SIG-M5 (cell line): ENCODE measurements around the gene UPP1.

Experiments
- DNase-seq: peaks from one replicate; lab custom pipeline; 2025; lab: John Stamatoyannopoulos, UW

Gene UPP1

DNA sequence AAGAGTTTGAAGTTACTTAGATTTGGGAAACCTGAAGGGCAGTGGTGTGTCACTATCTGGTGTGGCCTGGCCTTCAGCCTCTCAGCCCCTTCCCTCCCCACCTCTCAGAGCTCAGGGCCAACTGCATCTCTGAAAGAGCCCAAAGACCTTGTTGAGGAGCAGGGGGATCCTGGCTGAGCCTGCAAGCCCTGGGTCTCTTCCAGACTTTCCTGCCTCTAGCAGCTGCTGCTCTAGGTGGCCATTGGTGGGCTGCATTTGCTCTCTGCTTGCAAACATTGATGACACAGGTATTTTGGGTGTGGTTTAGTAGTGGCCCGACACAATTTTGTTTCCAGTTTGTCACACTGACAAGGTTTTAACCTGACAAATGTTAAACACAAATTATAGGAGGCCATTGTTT lies 3.1 kb upstream of the UPP1 start:
- DNase-seq = no peak

DNA sequence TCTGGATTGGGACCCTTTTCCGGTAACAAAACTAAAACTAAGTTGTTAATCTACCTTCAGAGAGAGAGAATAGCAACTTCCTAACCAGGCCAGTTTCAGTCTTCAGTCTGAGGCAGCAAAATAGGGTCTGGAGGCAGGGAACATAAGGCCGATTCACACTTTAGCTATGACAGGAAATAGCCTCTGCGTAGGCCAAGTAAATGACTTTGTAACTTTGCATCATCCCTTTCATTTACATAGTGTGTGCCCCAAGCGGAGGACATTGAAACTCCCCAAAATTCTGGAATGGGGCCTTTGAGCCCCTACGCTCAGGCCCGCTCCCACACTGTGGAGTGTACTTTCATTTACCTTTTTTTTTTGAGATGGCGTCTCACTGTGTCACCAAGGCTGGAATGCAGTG lies 1.7 kb upstream of the UPP1 start:
- no peak for DNase-seq

DNA sequence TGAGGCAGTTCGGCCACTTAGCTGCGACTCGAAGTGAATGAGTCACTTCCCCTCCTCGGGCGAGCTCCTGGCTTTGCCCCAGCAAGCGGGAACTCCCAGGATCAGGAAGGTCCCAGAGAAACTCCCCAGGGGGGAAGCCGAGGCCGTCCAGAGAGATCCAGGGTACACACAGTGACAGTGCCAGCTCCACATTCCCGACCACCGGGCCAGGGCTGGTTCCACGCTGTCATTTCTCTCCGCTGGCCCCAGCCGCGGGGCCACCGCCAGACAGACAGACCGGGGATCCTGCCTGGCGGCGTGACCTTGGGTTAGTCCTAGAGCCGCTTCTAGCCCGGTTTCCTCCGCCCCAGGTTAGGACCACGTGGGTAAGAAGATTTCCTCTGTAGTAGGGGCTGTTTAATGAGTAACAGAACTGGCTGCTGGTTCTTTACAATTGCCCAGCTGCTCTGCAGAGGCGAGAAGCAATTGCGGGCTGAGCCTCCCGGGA lies 463 bp upstream of the UPP1 start:
- peak; percentile 53 for DNase-seq

- no peak for DNase-seq
Measured at GRCh38 chr7:48090095-48090805, 1.2 kb downstream of the UPP1 start.

- no peak for DNase-seq
Measured at GRCh38 chr7:48091506-48092433, 2.7 kb downstream of the UPP1 start.

DNA sequence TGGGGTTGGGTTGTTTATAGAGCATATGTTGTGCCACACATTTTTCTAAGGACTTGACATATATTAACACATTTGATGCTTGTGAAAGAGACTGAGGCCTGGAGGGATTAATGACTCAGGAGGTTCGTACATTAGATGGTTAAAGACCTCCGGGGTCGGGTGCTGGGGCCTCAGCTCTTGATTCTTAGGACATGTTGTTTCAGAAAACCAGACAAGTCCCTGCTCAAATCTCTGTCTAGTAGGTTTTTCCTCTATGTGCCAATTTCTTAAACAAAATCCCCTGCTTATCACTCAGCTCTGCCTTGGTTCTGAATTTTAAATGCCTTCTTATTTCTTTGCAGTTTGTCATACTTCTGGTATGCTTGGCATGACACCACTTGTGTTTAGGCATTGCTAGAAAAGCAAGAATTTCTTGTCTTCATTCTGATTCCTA lies 5.8 kb downstream of the UPP1 start:
- no peak for DNase-seq

- no peak for DNase-seq
Measured at GRCh38 chr7:48096273-48096672, 7.2 kb downstream of the UPP1 start.

DNA sequence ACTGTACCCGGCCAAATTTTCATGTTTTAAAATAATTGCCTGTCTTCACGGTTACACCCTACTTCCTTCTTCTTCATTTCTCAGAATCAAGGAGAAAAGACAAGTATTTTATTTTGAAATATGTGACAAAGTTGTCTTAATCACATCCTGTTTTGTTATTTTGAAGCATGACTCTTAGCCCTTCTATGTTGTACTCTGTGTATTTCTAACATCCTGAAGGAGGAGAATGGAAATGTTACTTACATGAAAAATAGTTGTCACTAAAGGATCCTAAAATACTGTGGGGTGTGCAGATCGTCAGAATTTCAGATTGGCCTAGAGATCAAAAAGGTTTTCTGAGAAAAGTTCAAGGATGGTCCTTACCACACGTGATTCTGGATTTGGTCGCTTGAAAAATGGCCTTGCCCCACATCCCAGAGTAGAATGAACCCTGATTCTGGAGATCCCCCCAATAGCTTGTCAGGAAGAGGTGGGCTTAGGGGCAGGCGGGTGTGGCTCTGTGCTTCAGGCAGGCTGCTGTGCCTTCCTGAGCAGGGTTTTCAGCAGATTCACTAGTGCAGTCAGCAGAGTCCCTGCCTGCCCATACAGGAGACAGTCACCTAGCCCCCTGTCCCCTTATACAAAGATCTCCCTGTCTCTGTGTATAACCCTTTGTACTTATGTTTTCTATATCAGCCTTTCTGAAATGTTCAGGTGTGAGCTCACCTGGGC lies 8.6 kb downstream of the UPP1 start:
- DNase-seq = no peak

DNA sequence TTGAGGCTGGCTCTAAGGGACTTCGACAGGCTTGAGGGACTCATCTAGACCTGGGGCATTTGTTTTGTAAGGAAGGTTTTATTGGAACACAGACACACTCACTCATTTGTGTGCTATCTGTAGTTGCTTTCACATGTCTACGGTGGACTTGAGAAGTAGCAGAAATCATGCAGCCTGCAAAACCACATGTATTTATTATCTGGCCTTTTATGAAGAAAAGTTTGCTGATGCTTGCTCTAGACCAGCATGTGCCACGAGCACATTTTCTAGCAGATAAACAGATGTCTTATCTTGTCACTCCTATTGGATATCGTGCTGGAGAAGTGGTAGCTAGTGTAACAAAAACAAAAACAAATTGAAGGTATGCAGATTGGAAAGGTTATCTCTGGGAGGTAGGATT lies 9.8 kb downstream of the UPP1 start:
- no peak for DNase-seq

- DNase-seq = no peak
Measured at GRCh38 chr7:48099781-48100180, 10.7 kb downstream of the UPP1 start.

DNA sequence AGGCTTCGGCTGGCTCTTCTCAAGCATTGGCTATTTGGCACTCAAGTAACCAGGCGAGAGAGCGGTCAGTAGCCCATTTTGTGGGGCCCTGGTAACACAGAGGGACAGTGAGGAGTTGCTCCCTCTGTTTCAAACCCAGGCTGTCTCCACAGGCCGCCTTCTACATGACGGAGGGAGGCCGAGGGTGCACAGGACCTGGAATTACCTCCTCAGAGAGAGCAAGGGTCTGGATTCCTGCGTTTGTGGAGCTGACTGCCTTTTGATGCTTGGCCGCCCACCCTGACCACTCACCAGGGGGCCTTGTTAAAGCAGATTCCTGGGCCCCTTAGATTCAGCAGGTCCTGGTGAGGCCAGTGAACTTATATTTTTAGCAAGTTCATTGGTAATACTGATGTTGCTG lies 12.3 kb downstream of the UPP1 start:
- DNase-seq = no peak

GRCh38 chr7:48101968-48102367 lies 12.9 kb downstream of the UPP1 start:
- no peak for DNase-seq

- DNase-seq = no peak
Measured at GRCh38 chr7:48102530-48102929, 13.5 kb downstream of the UPP1 start.

GRCh38 chr7:48105045-48105444 lies 16.0 kb downstream of the UPP1 start:
- DNase-seq = no peak

GRCh38 chr7:48106906-48107659 lies 18.0 kb downstream of the UPP1 start:
- no peak for DNase-seq

GRCh38 chr7:48107926-48108472 lies 18.9 kb downstream of the UPP1 start:
- no peak for DNase-seq

- DNase-seq = no peak
Measured at GRCh38 chr7:48108959-48109847, 20.1 kb downstream of the UPP1 start.

DNA sequence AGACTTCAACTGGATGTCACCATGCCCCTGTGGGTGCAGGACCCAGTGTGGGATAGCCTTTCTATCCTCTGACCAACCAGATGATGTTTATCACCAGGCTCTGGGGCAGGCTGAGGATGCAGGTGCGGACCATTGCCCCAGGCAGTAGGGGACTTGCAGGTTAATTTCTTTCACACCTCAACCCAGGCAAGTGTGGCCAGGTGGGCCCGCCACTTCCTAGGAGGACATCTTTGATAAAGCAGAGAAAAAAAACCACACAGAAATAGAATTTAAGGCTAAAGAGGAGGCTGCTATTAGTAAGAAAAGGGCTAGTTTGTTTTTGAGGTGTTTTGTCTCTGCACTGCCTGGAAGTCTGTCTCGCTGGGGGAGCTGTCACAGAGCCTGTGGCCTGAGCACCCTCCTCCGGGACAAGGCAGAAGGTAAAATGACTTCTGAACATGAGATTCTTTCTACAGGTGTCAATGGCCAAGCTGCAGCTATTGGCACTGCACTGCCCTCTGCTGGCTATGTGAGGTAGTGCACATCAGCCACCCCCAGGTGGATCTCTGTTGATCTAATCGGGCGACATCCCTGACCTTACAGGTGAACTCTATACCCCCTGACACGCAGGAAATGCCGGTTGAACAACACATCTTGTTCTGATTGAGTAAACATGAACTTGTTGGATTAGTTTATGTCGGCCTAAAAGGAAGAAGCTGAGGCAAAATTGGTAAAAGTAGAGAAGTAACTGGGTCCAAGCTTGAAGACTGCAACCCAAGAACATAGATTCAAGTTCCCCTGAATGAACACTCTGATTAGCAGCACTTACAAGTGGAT lies 21.0 kb downstream of the UPP1 start:
- DNase-seq = no peak

- DNase-seq = no peak
Measured at GRCh38 chr7:48110868-48111267, 21.8 kb downstream of the UPP1 start.

DNA sequence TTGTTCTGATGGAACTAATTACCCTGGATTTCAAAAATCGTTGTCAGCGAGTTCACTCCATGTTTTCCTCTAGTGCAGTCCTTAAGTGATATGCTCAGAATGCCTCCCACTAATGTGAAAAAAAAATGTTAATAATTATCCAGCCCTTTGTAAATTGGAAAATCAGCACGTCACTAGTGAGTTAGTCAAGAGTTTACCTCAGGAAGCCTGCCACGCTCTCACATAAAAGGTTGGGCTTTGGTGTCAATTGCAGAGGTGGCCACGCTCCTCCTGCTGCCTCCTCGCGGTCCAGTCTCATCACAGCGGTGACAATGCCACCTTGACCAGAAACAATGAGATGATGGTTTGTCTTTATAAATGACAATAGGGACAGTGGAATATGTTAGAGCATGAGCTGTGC lies 22.5 kb downstream of the UPP1 start:
- DNase-seq = no peak
